Measurements from ENCODE around the gene ODF4.

DNA sequence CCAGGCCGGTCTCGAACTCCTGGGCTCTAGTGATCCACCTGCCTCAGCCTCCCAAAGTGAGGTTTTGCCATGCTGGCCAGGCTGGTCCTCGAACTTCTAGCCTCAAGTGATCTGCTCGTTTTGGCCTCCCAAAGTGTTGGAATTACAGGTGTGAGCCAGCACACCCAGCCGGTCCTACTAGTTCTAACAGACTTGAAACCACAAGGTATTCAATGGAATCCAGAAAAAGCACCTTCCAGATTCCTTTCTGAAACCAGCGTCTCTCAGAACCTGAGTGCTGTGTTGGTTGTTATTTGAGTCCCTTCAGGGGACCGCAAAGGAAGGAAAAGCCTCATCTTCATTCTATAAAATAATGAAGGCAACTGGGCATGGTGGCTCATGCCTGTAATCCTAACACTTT, 32.8 kb downstream of the ODF4 start:
- TF ChIP-seq CTCF (IDR thresholded peaks at IDR 0.05; ENCODE audit: insufficient read depth, low read length, poor library complexity, severe bottlenecking) (no peak), EZH2phosphoT487 (conservative IDR thresholded peaks at IDR 0.05; ENCODE audit: low read length) (no peak)
